H1 (cell line): ENCODE data around the gene DYNC2I2. TPM values are rescaled to one million over a fixed set of nuclear protein-coding genes. Genes with fewer than 3 reads are reported as not detected.

ENCODE experiments used
- BACH1 ChIP-seq: IDR thresholded peaks from 2 replicates; pipeline ENCODE4 v1.6.1; 2012; ENCODE audit warnings: low read length, improper control_type of control experiment
- EGR1 ChIP-seq: IDR thresholded peaks from 2 replicates; pipeline ENCODE4 v1.6.1; 2011; ENCODE audit warnings: low read depth, low read length, borderline replicate concordance
- EZH2 ChIP-seq: fragments of 200-600 bp; sonication (generic); IDR thresholded peaks from 2 replicates; pipeline ENCODE4 v1.7.1; 2012; ENCODE audit warnings: low read depth, mild to moderate bottlenecking, moderate library complexity, low read length, inconsistent platforms; ENCODE audit not compliant: severe bottlenecking
- FOSL1 ChIP-seq: IDR thresholded peaks from 2 replicates; pipeline ENCODE4 v1.6.1; 2011; ENCODE audit warnings: mild to moderate bottlenecking, low read depth, low read length, moderate library complexity; ENCODE audit not compliant: insufficient read depth
- GTF2F1 ChIP-seq: IDR thresholded peaks from 2 replicates; pipeline ENCODE4 v1.6.1; 2012; ENCODE audit warnings: low read depth, low read length, improper control_type of control experiment, borderline replicate concordance
- HDAC2 ChIP-seq, 2 experiments: fragments of 300-600 bp in 1 of 2; sonication (generic) in 1 of 2; IDR thresholded peaks; 2 replicates each; pipeline ENCODE4 v1.6.1; 2011 to 2012; ENCODE audit warnings: low read depth in 2 of 2, low read length in 2 of 2, mild to moderate bottlenecking in 2 of 2, moderate library complexity in 2 of 2, borderline replicate concordance in 1 of 2, inconsistent platforms in 1 of 2
- RAD21 ChIP-seq, 2 experiments: IDR thresholded peaks in 1 of 2; conservative IDR thresholded peaks in 1 of 2; 2 replicates each; pipeline ENCODE4 v1.6.1; 2011; ENCODE audit warnings: low read depth in 2 of 2, low read length in 2 of 2, improper control_type of control experiment in 1 of 2, inconsistent platforms in 1 of 2, mild to moderate bottlenecking in 1 of 2, moderate library complexity in 1 of 2
- SIN3A ChIP-seq, 2 experiments: IDR thresholded peaks in 1 of 2; conservative IDR thresholded peaks in 1 of 2; 2 replicates each; pipeline ENCODE4 v1.6.1; 2011 to 2012; ENCODE audit warnings: low read length in 2 of 2, improper control_type of control experiment in 1 of 2, low read depth in 1 of 2, mild to moderate bottlenecking in 1 of 2
- polyA plus RNA-seq, 7 experiments: library from polyadenylated mRNA; depleted of rRNA in 3 of 7; stranded (reverse) in 5 of 7; unstranded in 2 of 7; fragments of >200 nt in 5 of 7; fragments of 200-250 nt in 2 of 7; gene quantifications; 1 replicate in 5 of 7; 2 replicates in 1 of 7; 4 replicates in 1 of 7; pipeline versions ENCODE4 v1.2.1 to v1.2.3, GENCODE V29; 2011 to 2013; ENCODE audit warnings: missing spikeins in 2 of 7, mixed read lengths in 2 of 7
- total RNA-seq: library from RNA; stranded (reverse); fragmentation: NEBNext Ultra II Directional; extraction: Animal tissue kit (Norgen Biotek cat#: 25700); gene quantifications from 2 replicates; pipeline ENCODE4 v1.2.1, GENCODE V29; 2021
- TF ChIP-seq, protein P1 (sequence below): fragments of 300-600 bp; sonication (generic); IDR thresholded peaks from 2 replicates; pipeline ENCODE4 v1.7.1; 2012; ENCODE audit warnings: low read length, moderate library complexity, mild to moderate bottlenecking, inconsistent platforms; ENCODE audit not compliant: insufficient replicate concordance

Gene DYNC2I2
- total and polyA plus RNA-seq, 2 of the 8 experiments (the other 6 are each of a cell fraction or from before 2014, with no cell fraction given): 58.0 to 78.5 TPM

DNA sequence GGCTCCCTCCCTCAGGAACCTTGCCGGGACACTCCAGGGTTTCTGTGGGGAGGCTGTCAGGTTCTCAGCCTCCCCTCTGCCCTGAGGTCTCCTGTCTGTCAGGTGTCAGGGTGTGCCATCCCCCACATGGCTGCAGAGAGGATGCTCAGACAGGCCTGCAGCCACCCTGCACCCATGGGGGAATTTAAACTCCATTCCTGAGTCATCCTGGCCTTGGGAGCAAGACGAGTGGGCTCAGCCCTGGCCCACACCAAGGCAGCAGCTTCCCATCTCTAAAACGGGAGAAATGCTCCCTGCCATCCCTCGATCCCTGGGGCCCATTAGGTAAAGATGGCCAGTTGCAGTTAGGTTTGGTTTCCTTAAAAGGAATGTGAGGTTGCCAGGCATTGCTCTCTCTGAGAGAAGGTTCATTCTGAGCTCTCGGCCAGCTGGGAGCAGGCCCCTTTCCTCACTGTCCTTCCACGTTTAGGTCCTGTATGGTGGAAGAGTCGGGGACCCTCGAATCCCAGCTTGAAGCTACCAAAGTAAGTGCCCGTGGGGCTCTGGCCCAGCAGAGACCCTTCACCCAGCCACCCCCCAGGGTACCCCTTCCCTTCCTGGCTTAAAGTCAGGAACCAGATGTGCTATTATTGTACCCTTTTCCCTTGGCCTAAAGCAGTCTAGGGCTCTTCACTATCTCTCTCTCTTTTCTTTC is 26.6 kb downstream of the DYNC2I2 start (continued):
- TF ChIP-seq, protein P1, sequence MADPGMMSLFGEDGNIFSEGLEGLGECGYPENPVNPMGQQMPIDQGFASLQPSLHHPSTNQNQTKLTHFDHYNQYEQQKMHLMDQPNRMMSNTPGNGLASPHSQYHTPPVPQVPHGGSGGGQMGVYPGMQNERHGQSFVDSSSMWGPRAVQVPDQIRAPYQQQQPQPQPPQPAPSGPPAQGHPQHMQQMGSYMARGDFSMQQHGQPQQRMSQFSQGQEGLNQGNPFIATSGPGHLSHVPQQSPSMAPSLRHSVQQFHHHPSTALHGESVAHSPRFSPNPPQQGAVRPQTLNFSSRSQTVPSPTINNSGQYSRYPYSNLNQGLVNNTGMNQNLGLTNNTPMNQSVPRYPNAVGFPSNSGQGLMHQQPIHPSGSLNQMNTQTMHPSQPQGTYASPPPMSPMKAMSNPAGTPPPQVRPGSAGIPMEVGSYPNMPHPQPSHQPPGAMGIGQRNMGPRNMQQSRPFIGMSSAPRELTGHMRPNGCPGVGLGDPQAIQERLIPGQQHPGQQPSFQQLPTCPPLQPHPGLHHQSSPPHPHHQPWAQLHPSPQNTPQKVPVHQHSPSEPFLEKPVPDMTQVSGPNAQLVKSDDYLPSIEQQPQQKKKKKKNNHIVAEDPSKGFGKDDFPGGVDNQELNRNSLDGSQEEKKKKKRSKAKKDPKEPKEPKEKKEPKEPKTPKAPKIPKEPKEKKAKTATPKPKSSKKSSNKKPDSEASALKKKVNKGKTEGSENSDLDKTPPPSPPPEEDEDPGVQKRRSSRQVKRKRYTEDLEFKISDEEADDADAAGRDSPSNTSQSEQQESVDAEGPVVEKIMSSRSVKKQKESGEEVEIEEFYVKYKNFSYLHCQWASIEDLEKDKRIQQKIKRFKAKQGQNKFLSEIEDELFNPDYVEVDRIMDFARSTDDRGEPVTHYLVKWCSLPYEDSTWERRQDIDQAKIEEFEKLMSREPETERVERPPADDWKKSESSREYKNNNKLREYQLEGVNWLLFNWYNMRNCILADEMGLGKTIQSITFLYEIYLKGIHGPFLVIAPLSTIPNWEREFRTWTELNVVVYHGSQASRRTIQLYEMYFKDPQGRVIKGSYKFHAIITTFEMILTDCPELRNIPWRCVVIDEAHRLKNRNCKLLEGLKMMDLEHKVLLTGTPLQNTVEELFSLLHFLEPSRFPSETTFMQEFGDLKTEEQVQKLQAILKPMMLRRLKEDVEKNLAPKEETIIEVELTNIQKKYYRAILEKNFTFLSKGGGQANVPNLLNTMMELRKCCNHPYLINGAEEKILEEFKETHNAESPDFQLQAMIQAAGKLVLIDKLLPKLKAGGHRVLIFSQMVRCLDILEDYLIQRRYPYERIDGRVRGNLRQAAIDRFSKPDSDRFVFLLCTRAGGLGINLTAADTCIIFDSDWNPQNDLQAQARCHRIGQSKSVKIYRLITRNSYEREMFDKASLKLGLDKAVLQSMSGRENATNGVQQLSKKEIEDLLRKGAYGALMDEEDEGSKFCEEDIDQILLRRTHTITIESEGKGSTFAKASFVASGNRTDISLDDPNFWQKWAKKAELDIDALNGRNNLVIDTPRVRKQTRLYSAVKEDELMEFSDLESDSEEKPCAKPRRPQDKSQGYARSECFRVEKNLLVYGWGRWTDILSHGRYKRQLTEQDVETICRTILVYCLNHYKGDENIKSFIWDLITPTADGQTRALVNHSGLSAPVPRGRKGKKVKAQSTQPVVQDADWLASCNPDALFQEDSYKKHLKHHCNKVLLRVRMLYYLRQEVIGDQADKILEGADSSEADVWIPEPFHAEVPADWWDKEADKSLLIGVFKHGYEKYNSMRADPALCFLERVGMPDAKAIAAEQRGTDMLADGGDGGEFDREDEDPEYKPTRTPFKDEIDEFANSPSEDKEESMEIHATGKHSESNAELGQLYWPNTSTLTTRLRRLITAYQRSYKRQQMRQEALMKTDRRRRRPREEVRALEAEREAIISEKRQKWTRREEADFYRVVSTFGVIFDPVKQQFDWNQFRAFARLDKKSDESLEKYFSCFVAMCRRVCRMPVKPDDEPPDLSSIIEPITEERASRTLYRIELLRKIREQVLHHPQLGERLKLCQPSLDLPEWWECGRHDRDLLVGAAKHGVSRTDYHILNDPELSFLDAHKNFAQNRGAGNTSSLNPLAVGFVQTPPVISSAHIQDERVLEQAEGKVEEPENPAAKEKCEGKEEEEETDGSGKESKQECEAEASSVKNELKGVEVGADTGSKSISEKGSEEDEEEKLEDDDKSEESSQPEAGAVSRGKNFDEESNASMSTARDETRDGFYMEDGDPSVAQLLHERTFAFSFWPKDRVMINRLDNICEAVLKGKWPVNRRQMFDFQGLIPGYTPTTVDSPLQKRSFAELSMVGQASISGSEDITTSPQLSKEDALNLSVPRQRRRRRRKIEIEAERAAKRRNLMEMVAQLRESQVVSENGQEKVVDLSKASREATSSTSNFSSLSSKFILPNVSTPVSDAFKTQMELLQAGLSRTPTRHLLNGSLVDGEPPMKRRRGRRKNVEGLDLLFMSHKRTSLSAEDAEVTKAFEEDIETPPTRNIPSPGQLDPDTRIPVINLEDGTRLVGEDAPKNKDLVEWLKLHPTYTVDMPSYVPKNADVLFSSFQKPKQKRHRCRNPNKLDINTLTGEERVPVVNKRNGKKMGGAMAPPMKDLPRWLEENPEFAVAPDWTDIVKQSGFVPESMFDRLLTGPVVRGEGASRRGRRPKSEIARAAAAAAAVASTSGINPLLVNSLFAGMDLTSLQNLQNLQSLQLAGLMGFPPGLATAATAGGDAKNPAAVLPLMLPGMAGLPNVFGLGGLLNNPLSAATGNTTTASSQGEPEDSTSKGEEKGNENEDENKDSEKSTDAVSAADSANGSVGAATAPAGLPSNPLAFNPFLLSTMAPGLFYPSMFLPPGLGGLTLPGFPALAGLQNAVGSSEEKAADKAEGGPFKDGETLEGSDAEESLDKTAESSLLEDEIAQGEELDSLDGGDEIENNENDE: no peak
- no peak for TF ChIP-seq BACH1
- no peak for TF ChIP-seq RAD21 (IDR thresholded peaks at IDR 0.05 in 1 of 2, conservative IDR thresholded peaks at IDR 0.05 in 1 of 2; ENCODE audit: low read depth in 2 of 2, low read length in 2 of 2)
- no peak for TF ChIP-seq EGR1
- no peak for TF ChIP-seq SIN3A (conservative IDR thresholded peaks at IDR 0.05 in 1 of 2, IDR thresholded peaks at IDR 0.05 in 1 of 2; ENCODE audit: low read depth in 1 of 2, low read length in 2 of 2)
- no peak for TF ChIP-seq HDAC2 (IDR thresholded peaks at IDR 0.05; ENCODE audit: borderline replicate concordance in 1 of 2, low read depth in 2 of 2, low read length in 2 of 2)
- no peak for TF ChIP-seq EZH2
- no peak for TF ChIP-seq GTF2F1
- TF ChIP-seq FOSL1: no peak
